ENCODE data around the gene RSU1. TPM values are rescaled to one million over a fixed set of nuclear protein-coding genes. Genes with fewer than 3 reads are reported as not detected.

RSU1 gene
- total and polyA plus RNA-seq, 10 donors = 20.5 to 81.7 (median 63.4) TPM

- no peaks in the 10 kb centered on the region for H3K27me3 ChIP-seq (replicated peaks in 1 of 7)
- H3K36me3 ChIP-seq = peaks cover 0 to 76% (median 21%) of the 10 kb centered on the region in 6 donors
- peaks cover 0 to 10% (median 2%) of the 10 kb centered on the region in 6 donors for H3K4me1 ChIP-seq
- DNase-seq = no peak
- intact Hi-C loops (cut with DNase I; ENCODE audit: low total_unique reads) = no loop called here
- WGBS, 5 donors = 91 to 96% (median 93%) methylated on average over 6 of the region's 6 CpGs
- H3K27ac ChIP-seq = no peak overlapping the region
- H3K4me3 ChIP-seq = no peak overlapping the region
- no peaks in the 10 kb centered on the region for H3K9me3 ChIP-seq
- TF ChIP-seq POLR2A (IDR thresholded peaks at IDR 0.05) = no peak
Observed at GRCh38 chr10:16746856-16747255, 70.4 kb downstream of the RSU1 start.

- intact Hi-C loops (cut with DNase I; ENCODE audit: low total_unique reads) = no loop called here
- DNase-seq = no peak
- H3K4me3 ChIP-seq = no peak overlapping the region
- H3K36me3 ChIP-seq = peaks cover 0 to 68% (median 9%) of the 10 kb centered on the region in 6 donors
- H3K9me3 ChIP-seq = no peaks in the 10 kb centered on the region
- H3K27me3 ChIP-seq (replicated peaks in 1 of 7) = no peaks in the 10 kb centered on the region
- H3K4me1 ChIP-seq = peaks cover 0 to 10% (median 2%) of the 10 kb centered on the region in 6 donors
- H3K27ac ChIP-seq = no peak overlapping the region
- TF ChIP-seq, protein P1, sequence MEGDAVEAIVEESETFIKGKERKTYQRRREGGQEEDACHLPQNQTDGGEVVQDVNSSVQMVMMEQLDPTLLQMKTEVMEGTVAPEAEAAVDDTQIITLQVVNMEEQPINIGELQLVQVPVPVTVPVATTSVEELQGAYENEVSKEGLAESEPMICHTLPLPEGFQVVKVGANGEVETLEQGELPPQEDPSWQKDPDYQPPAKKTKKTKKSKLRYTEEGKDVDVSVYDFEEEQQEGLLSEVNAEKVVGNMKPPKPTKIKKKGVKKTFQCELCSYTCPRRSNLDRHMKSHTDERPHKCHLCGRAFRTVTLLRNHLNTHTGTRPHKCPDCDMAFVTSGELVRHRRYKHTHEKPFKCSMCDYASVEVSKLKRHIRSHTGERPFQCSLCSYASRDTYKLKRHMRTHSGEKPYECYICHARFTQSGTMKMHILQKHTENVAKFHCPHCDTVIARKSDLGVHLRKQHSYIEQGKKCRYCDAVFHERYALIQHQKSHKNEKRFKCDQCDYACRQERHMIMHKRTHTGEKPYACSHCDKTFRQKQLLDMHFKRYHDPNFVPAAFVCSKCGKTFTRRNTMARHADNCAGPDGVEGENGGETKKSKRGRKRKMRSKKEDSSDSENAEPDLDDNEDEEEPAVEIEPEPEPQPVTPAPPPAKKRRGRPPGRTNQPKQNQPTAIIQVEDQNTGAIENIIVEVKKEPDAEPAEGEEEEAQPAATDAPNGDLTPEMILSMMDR (IDR thresholded peaks at IDR 0.05 in 8 of 11, conservative IDR thresholded peaks at IDR 0.05 in 3 of 11) = no peak
- TF ChIP-seq POLR2AphosphoS5 (IDR thresholded peaks at IDR 0.05) (no peak), POLR2A (IDR thresholded peaks at IDR 0.05) (no peak)
- 82 to 99% (median 95%) methylated on average over 6 of the region's 6 CpGs for WGBS, 5 donors
Observed at GRCh38 chr10:16745061-16745460, 72.2 kb downstream of the RSU1 start.

DNA sequence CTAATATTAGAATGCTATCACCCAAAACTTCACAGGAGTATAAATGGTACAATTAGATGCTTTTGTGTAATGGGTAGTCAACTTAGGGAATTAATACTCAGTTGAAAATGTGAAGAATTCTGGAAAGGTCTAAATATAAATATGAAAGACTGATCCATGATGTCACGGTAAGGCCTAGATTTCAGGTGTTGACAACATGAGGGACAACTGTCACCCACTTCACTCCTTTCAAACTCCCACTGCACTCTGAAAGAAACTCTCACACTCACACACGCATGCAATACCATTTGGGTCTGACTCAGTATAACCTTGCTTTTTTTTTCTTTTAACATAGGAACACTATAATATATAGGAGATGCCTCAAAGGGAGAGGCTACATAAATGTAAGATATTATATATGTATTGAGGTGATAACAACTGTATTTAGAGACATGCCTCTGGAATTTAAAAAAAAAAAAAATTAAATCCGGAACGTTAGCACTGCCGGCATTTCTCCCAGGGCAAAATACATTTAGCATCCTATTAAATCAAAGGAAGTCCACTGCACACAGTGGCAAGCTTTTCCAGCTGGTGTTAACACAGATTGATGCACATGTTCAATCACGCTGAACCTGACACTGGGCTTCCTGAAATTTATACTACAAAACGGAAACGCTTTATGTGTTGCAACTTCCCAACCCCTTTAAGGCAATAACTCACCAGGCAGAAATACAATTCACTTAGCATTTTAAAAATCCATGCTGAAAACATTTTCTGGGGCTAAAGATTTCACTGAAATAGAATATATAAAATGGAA, 74.9 kb downstream of the RSU1 start:
- peaks cover 0 to 10% (median 2%) of the 10 kb centered on the region in 6 donors for H3K4me1 ChIP-seq
- H3K9me3 ChIP-seq = peaks cover 0 to 23% (median 17%) of the 10 kb centered on the region in 8 donors
- H3K27ac ChIP-seq = no peak overlapping the region
- no peak for DNase-seq
- intact Hi-C loops (cut with DNase I; ENCODE audit: low total_unique reads) = no loop called here
- peaks cover 0 to 62% (median 3%) of the 10 kb centered on the region in 6 donors for H3K36me3 ChIP-seq
- no peak overlapping the region for H3K4me3 ChIP-seq
- H3K27me3 ChIP-seq (replicated peaks in 1 of 7) = no peaks in the 10 kb centered on the region
- WGBS, 5 donors = 44 to 71% (median 47%) methylated on average over 8 of the region's 8 CpGs
- TF ChIP-seq POLR2AphosphoS5 (IDR thresholded peaks at IDR 0.05) (no peak), POLR2A (IDR thresholded peaks at IDR 0.05) (no peak)
- TF ChIP-seq, protein P1 (IDR thresholded peaks at IDR 0.05 in 8 of 11, conservative IDR thresholded peaks at IDR 0.05 in 3 of 11) = no peak

DNA sequence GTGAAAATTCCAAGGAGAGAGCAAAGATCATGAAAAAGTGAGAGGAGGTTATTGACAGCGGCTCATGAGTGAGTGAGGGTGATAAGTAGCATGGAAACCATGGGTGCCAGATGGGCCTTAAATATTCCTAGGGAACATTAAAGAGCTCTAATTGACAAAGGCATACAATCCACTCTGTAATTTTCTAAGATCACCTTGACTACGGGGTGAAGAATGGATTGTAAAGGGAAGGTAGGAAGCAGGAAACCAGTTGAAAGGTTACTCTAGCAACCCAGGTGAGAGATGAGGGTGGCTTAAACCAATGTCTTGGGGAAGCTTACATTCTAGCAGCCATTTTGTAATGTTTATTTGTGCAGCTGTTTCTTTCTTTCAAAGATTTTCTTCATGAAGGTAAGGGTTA, 75.7 kb downstream of the RSU1 start:
- Histone ChIP-seq H3K36me3 (peaks cover 0 to 54% (median 3%) of the 10 kb centered on the region in 6 donors), H3K9me3 (peaks cover 0 to 31% (median 25%) of the 10 kb centered on the region in 8 donors), H3K4me3 (no peak overlapping the region), H3K27ac (no peak overlapping the region), H3K27me3 (replicated peaks in 1 of 7) (no peaks in the 10 kb centered on the region), H3K4me1 (peaks cover 0 to 10% (median 2%) of the 10 kb centered on the region in 6 donors)
- TF ChIP-seq, protein P1 (IDR thresholded peaks at IDR 0.05 in 8 of 11, conservative IDR thresholded peaks at IDR 0.05 in 3 of 11) = no peak
- TF ChIP-seq POLR2A (IDR thresholded peaks at IDR 0.05) (no peak), POLR2AphosphoS5 (IDR thresholded peaks at IDR 0.05) (no peak)
- intact Hi-C loops (cut with DNase I; ENCODE audit: low total_unique reads) = no loop called here
- WGBS, 5 donors = 92 to 97% (median 94%) methylated on average over 2 of the region's 2 CpGs
- DNase-seq = no peak

All from spleen (tissue), 11 donors.